GM19324 (cell line): Measurements from ENCODE around the gene TMEM115.

ENCODE experiments used
- ATAC-seq: cut with Tn5 transposase; IDR thresholded peaks from one replicate; pipeline ENCODE4 v1.9.1; 2021; ENCODE audit warnings: mild to moderate bottlenecking, moderate library complexity; ENCODE audit not compliant: unreplicated experiment, low FRiP score

Gene TMEM115

DNA sequence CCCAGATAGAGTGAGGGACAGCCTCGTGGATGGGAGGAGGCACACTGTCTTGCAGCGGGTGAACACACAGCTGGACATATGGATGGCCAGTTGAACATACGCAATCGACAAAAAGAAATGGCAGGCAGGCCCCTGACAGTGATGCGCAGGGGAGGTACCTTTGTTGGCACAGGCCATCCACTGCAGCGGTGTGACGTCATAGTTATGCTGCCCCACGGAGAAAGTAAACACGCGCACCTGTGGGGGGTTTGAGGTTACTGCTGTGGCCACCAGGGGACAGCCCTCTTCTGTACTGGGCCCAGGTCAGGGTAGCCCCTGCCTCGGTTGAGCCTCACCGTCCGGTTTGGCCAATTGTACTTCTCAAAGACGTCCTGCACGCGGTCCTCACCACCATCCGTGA, 19.4 kb upstream of the TMEM115 start:
- ATAC-seq = no peak

DNA sequence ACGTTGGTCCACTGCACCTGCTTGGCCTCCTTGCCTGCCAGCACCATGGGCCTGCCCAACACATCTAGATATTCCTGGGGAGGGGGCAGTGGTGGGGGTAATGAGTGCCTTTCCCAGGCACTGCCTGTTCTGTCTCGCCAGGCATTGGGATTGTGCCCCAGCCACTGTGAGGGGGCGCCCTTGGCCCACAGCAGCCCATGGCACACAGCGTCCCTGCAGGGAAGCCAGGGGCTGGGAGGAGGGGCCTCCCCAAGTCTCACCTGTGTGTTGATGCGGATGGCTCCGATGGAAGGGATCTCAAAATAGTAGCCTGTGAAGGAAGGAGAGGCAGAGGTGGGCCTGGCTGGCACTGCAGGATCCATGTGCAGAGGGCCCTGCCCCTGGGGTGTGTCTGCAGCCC, 18.7 kb upstream of the TMEM115 start:
- no peak for ATAC-seq

DNA sequence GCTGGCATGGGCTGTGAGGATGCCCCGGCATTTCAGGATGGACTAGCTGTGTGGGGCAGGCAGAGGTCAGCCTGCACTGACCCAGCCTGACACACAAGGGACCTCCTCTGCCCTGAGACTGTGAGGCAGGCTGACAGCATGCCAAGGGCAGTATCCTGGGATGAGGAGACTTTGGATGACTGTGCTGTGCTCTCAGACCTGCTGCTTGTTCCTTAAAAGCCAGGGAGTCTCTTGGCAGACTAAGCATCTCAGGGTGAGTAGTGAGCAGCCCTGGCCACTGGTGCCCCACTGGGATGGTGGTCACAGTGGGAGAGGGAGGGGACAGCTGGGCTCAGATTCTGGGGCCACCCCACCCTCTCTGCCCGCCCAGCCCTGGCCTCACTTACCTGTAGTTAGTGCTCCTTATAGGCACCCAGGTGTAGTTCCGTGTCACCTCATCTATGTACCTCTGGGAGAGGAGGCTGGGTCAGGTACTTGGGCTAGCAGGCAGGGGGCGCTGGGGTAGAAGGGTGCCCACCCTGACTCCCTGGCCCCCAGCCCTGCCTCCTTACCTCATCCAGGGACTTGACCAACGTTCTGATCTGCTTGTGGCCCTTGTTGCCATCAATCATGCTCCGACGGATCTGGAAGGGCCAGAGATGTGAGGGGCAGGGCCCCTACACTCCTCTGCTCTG, 16.1 kb upstream of the TMEM115 start:
- ATAC-seq = no peak

DNA sequence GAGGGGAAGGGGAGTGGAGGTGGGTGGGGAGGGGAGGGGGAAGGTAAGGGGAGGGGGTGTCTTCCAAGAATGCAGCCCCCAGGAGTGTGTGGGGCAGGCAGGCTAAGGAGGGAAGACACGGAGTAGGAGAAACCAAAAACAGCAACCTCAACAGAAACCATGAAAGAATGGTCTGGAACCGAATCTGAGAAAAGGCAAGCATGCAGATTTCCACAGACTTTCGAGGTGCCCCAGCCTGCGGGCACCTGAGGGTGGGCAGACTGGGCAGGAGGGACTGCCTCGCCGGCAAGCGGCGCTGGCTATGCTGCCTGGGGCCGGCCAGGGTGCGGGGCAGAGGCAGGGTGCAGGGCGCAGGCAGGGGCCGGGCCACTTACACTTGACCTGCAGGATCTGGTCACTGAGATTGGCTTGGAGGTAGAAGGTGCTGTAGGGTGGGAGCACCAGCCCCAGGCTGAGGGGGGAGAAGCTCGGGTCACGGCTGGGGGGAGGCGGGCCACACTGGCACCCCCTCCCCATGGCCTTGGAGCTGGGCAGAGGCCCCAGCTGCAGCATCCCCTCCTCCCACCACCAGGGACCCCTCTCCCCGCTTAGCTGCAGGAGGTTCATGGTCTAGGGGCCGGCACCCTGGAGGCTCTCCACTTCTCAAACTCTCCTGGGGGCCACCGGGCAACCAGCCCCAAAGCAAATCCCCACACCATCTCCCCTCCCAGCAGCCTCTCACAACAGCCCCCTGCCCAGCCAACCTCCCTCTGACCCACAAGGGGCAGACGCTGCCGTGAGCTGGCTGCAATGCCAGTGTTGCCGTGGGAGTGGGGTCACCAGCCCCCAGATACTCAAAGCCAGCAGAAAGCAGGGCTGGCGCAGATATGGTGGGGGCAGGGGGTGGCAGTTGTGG, 15.3 kb upstream of the TMEM115 start:
- ATAC-seq = no peak

- ATAC-seq = no peak
Measured at GRCh38 chr3:50373146-50374051, 14.1 kb upstream of the TMEM115 start.

DNA sequence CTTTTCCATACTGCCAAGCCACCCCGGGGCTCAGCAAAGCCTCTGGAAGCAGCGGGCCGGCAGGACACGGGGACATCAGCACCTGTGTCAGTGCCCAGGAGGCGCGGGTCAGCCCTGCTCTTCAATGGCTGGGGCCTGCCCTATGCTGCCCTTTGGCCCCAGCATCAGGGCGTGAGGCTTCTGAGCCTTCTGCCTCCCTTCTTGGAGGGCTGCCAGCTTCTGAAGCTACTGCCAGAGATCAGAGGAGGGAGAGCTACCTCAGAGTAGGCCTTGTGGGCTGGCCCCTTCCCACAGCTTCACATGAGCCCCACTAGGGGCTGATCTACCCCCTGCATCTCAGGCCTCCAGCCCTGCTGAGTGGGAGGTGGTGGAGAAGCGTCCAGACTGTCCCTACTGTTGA, 13.0 kb upstream of the TMEM115 start:
- ATAC-seq = no peak

GRCh38 chr3:50371133-50371685, 11.9 kb upstream of the TMEM115 start:
- no peak for ATAC-seq

- no peak for ATAC-seq
Measured at GRCh38 chr3:50370594-50370993, 11.3 kb upstream of the TMEM115 start.

DNA sequence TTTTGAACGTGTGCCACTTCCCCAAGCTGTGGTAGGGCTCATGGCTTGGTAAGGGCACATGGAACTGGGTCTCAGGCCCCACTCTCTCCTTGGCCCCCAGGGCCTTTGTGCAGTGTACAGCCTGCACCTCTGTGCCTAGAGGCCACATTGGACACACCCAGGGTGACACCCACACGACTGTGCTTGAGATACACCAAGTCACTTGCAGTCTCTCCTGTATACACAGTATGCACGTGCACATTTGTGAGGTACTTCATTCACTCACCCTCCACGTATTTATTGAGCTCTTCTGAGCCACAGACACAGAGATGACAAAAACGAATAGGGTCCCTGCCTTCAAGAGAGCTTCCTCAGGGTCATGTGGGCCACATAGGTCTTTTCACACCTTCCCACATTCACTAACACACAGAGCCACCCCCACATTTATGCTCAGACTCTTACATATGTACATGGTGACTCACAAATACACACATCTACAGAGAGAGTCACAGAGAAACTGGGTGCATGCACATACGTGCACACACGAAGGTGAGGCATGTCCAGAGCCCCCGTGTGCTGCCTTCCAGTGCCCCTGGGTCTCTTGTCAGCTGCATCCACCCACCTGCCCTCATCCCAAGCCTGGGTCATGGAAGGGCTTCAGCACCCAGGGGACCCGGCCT, 9.8 kb upstream of the TMEM115 start:
- no peak for ATAC-seq

- ATAC-seq = no peak
Measured at GRCh38 chr3:50365842-50366220, 6.5 kb upstream of the TMEM115 start.

GRCh38 chr3:50365080-50365841, 5.9 kb upstream of the TMEM115 start:
- ATAC-seq = peak; percentile 79

GRCh38 chr3:50364573-50365079, 5.3 kb upstream of the TMEM115 start:
- no peak for ATAC-seq

- no peak for ATAC-seq
Measured at GRCh38 chr3:50359760-50360110, 414 bp upstream of the TMEM115 start.

GRCh38 chr3:50358355-50358910, 888 bp downstream of the TMEM115 start:
- ATAC-seq = no peak

GRCh38 chr3:50357481-50357880, 1.8 kb downstream of the TMEM115 start:
- no peak for ATAC-seq

DNA sequence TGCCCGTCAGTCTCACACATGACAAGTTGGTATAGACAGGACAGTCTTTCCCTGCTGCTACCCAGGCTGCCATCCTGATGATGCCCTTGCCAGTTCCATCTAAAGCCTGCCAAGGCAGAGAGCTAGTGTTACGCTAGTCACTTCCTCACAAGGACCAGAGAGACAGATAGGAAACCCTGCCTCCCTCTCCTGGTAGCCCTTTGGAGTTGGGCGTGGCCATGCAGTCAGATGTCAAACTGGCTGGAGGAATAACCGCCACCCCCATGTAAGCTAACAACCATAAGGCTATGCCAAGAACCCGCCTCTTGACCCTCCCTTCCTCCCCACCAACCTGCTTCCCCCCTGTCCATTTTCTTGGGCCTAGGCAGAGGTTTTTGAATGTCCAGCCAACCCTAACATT, 2.8 kb downstream of the TMEM115 start:
- ATAC-seq = no peak

- ATAC-seq = no peak
Measured at GRCh38 chr3:50355829-50356552, 3.3 kb downstream of the TMEM115 start.

DNA sequence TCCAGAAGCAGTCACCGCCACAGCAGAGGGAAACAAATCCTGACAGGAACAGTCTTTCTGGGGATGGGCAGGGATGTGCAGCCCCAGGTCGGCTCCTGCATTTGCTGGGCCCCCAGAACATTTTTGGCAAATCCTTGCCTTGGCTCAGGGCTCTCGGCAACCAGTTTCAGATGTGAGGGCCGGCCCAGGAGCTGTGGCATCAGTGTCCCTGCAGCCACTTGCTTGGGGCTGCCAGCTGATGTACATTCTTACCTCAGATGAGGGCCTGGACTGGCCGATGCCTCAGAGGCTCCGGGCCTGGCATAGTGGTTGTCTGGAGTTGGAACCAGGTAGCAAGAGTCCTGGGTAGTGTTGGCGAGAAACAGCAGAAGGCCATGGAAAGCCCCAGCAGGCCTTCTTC, 4.5 kb downstream of the TMEM115 start:
- ATAC-seq = no peak
